Measurements from ENCODE around the gene WNK1.
"Not testable (repeated sequence)": the region's sequence is repeated elsewhere in the genome, so short reads cannot be mapped to it uniquely, and the experiment has no call there.

Gene WNK1

DNA sequence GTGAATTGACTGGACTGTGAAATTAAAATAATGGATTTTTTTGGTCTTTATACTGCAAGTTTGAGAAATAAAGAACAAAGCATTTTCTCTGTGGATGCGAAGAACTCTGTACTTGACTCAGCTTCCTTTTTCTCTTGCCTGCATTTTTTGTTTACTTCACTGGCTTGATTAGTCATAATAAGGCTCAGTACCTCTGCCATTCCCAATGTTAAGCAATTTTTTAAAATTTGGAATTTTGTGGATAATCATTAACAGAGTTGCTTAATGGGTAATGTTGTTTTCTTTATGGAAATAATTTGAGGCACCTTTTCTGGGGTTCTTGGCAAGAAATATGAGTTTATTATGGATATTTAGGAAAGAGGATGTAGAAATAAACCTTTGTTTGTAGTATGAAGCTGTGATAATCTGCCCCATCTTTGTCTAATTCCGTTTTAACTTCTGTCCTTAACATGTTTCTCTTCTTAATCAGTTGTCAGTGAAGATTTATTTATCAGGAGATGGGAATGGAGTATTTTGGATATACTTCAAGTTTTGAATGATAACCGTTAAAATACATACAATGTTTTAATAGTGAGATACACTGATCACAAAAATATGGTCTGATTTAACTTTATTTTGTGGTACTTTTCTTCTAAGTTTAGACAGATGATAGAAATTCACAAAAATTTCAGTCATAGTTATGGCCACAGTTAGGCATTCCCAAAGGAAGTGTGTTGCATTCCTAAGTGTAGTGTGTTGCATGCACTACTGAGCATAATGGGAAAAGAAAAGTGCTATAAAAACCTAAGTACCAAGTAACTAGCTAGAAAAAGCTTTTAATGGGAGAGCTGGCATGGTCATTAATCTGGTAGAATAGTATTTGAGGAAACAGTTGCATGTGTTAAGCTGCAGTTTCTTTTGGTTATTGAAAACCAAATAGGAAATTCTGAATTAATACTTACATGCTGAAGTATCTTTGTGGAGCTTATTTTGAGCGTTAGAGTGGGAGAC, 27.7 kb downstream of the WNK1 start:
- DNase-seq (ENCODE audit: low read depth in 3 of 3) = no peak

DNA sequence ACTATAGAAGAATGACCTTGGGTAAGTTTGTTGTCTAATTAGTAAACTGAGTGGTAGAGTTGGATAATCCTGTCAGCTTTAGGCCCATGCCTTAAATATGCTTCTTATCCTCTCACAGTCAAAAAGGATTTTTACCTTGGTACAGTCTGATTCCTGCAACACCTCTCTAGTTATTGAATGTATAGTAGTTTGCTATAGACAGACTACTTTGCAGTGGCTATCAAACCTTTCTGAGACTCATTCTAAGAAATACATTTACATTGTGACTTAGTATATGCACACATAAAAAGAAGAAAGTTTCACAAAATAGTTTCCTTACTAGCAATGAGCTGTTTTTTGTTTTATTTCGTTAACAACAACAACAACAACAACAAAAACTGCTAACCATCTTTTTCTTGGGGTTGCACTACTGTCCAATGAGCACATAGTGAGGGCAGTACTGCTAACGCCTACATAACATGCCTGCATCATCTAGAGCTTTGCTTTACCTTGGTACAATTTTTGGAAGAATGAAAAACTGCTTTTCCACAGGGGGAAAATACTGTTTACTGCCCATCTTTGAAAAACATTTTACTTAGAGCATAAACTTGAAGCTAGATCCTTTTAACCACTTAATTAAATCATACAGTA, 28.5 kb downstream of the WNK1 start:
- DNase-seq (ENCODE audit: low read depth in 3 of 3) = no peak

GRCh38 chr12:785706-786105, 33.3 kb downstream of the WNK1 start:
- no peak for DNase-seq (ENCODE audit: low read depth in 3 of 3)

DNA sequence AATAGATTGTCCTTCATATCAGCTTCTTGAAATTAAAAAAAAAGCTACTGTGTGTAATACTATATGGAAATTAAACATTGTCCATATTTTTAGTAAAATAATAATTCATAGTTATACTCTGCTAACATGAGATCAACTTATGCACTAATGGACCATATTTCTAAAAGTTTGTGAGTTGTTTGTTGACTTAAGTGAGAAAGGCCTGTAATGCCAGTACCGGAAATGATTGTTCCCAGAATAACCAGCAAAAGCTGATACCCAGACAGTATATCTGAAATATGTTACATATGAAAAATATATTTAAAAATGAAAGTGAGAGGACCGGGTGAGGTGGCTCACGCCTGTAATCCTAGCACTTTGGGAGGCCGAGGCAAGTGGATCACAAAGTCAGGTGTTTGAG, 35.9 kb downstream of the WNK1 start:
- DNase-seq (ENCODE audit: low read depth in 3 of 3) = no peak

DNA sequence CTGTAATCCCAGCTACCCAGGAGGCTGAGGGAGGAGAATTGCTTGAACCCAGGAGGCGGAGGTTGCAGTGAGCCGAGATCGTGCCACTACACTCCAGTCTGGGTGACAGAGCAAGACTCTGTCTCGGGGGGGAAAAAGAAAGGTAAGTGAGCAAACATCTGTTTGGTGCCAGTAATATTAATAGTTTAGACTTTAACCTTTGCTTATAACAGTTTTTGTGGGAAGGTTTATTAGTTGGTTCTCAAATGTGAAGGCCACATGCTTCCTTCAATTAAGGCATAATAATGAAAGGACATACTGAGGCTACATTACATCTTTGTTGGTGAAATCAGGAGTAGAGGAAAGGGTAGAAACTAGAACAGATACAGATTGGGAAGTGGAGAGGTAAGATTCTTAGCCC, 36.4 kb downstream of the WNK1 start:
- not testable (repeated sequence) for DNase-seq (ENCODE audit: low read depth in 3 of 3)

DNA sequence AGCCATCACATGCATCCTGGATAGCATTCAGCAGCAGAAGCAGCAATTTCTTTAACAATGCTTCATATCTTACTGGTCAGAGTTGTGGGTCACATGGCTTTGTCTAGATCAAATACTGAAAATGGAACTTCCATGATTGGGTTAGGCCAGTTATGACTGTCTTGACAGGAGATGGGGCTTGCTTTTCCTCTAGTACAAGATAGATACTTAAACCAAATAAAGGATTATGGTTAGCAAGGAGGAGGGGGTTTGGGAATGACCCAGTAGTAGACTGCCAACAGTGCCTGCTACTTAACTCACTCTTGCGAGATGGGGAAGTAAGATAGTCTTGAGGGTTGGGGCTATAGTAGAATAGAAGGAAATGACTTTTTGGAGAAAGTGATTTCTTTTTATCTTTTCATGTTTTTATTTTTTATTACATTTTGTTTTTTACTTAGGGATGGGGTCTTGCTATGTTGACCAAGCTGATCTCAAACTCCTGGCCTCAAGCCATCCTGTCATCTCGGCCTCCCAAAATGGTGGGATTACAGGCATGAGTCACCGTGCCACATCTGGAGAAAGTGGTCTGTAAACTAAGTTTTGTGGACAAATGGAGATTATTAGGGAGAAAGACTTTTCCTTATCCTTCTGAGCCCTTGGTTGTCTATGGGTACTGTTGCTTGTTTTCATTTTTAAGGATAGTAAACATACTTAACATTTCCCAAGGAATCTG, 37.6 kb downstream of the WNK1 start:
- no peak for DNase-seq (ENCODE audit: low read depth in 3 of 3)

DNA sequence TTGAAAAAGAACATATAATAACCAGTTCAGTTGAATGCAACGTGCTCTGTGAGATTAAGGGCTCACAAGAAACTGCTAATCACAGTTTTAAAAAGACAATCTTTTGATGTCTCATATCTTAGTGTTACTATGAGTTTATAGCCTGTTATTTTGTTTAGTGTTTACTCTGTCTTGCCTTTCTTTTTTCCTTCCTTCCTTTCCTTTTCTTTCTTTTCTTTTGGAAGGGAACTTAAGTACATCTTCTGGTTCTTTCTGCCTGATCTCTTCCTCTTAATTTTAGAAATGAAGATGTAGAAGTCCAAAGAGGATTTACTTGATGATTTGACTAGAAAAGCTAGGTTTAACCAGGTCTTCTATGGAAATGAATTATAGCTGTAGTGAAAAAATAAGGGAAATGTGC, 38.2 kb downstream of the WNK1 start:
- DNase-seq (ENCODE audit: low read depth in 3 of 3) = no peak

DNA sequence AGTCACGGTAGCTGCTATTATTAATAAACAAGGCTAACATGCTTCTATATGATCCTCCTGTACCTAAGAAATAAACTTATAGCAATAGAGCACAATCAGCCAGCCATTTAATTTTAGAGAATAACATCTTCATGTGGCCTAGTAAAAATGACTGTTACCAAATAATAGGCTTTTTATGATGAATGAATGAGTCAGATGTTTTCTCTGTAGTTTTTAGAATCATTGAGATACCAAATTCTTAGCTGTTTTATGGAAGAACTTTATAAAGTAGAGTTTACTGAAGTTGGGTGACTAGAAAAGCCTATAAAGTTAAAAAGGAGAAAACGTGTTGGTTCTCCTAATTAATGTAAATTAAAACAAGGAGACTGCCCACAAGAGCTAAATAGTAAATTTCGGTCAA, 40.7 kb downstream of the WNK1 start:
- DNase-seq (ENCODE audit: low read depth in 3 of 3) = no peak

GRCh38 chr12:793711-794110, 41.3 kb downstream of the WNK1 start:
- no peak for DNase-seq (ENCODE audit: low read depth in 3 of 3)

DNA sequence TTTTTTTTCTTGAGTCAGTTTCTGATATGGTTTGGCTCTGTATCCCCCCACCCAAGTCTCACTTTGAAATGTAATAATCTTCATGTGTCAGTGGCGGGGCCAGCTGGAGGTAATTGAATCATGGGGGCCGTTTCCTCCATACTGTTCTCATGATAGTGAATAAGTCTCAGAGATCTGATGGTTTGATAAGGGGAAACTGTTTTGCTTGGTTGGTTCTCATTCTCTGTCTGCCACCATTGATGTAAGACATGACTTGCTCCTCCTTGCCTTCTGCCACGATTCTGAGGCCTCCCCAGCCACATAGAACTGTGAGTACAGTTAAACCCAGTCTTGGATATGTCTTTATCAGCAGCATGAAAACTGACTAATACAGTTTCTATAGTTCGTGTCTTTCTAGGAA, 42.9 kb downstream of the WNK1 start:
- DNase-seq (ENCODE audit: low read depth in 3 of 3) = peak; percentile 52 to 74 (median 65)

DNA sequence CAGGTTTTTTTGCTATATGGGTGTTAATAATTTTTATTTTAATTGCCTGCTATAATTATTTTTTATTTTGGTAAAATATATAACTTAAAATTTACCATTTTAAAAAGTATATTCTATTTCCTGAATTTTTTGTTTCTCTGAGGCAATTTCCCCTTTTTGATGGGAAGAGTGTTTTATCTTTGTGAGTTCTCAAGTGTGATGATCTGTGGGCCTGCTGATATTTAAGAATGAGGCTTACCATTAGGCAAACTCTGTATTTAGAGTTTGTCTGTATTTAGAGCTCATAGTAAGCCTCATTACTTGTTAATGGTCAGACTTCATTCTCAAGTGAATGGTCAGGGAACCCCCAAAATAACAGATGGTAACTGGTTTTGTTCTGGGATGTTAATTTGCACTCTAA, 48.0 kb downstream of the WNK1 start:
- no peak for DNase-seq (ENCODE audit: low read depth in 3 of 3)

GRCh38 chr12:802242-803120, 50.1 kb downstream of the WNK1 start:
- no peak for DNase-seq (ENCODE audit: low read depth in 3 of 3)

- no peak for DNase-seq (ENCODE audit: low read depth in 3 of 3)
These were observed 52.7 kb downstream of the WNK1 start for GRCh38 chr12:805022-805632.

GRCh38 chr12:806200-806791, 53.9 kb downstream of the WNK1 start:
- no peak for DNase-seq (ENCODE audit: low read depth in 3 of 3)

GRCh38 chr12:807041-807735, 54.8 kb downstream of the WNK1 start:
- no peak for DNase-seq (ENCODE audit: low read depth in 3 of 3)

DNA sequence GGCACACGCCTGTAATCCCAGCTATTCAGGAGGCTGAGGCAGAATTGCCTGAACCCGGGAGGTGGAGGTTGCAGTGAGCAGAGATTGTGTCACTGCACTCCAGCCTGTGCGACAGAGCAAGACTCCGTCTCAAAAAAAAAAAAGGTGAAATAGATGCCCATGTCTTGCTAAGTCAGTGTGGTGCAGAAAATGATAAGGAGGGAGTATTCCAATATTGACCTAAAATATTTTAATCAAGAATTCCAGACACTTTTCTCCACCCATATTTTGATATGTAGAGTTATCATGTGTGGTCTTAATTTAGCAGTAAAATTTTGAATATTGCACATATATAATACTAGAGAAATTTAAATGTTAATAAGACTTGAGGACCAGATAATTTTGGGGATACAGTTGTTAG, 57.7 kb downstream of the WNK1 start:
- DNase-seq (ENCODE audit: low read depth in 3 of 3) = no peak

DNA sequence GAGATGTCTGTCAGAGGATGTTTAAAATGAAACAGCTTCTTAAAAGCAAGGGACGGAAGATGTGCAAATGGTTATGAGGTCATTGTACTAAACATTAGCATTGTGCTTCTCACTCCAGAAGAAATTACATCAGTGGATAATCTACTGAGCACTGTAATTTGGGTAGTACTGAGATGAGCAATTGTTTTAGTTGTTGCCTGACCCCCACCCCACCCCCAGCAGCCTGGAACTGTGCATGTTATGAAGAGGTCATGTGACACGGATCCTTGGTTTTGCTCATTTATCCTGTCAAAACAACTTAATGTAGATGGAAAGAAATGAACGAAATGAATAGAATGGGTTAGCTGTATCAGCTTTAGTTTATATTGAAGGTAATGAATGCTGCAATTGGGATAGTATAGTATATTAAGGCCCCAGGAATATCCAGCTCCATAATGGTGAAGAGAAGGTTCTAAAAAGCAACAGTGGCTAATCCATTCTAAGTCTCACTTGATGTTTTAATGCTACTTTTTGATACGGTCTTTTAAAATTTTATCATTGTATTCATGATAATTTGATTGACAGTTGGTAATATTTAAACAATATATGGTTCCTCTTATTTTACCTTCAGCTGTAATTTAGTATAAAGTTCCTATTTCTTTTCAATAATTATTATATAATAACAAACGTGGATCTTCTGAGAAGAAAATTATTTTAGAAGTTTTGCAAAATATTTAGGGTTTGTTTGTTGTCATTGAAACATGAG, 58.5 kb downstream of the WNK1 start:
- peak; percentile 41 to 53 (median 52) for DNase-seq (ENCODE audit: low read depth in 3 of 3)

GRCh38 chr12:812950-813349, 60.6 kb downstream of the WNK1 start:
- DNase-seq (ENCODE audit: low read depth in 3 of 3) = no peak

GRCh38 chr12:817456-817855, 65.1 kb downstream of the WNK1 start:
- DNase-seq (ENCODE audit: low read depth in 3 of 3) = not testable (repeated sequence)
